HepG2 (cell line): ENCODE results near the gene ZNF888. TPM values are rescaled to one million over a fixed set of nuclear protein-coding genes. Genes with fewer than 3 reads are reported as not detected.
A peak's percentile ranks its signal among the peaks of the same experiment; 100 is the strongest.

ENCODE experiments used
- ARNTL ChIP-seq: sonication (generic); formaldehyde crosslinking; IDR thresholded peaks from 2 replicates; pipeline ENCODE4 v1.4.0; 2020; ENCODE audit warnings: mild to moderate bottlenecking, missing genetic modification reagents
- DNMT3B ChIP-seq: conservative IDR thresholded peaks from 2 replicates; pipeline ENCODE4 v1.6.1; 2016; ENCODE audit warnings: missing biosample characterization, control low read depth
- HNRNPLL ChIP-seq: fragments of 200-400 bp; formaldehyde crosslinking; IDR thresholded peaks from 2 replicates; pipeline ENCODE4 v1.6.1; 2017; ENCODE audit warnings: mild to moderate bottlenecking, low read depth, low read length; ENCODE audit not compliant: poor library complexity, severe bottlenecking
- NFIC ChIP-seq: IDR thresholded peaks from 2 replicates; pipeline ENCODE4 v1.6.1; 2012; ENCODE audit warnings: mild to moderate bottlenecking, low read length, inconsistent platforms
- REST ChIP-seq, 2 experiments: IDR thresholded peaks; 2 replicates each; pipeline ENCODE4 v1.6.1; 2011 to 2012; ENCODE audit warnings: low read length in 2 of 2, borderline replicate concordance in 1 of 2, low read depth in 1 of 2, mild to moderate bottlenecking in 1 of 2, moderate library complexity in 1 of 2
- SMAD9 ChIP-seq: sonication (generic); formaldehyde crosslinking; IDR thresholded peaks from 2 replicates; pipeline ENCODE4 v1.5.1; 2020; ENCODE audit warnings: mild to moderate bottlenecking, missing genetic modification reagents
- SRSF4 ChIP-seq: fragments of 200-400 bp; formaldehyde crosslinking; IDR thresholded peaks from one replicate; pipeline ENCODE4 v1.6.1; 2018; ENCODE audit warnings: mild to moderate bottlenecking, low read depth, low read length, moderate library complexity; ENCODE audit not compliant: poor library complexity, severe bottlenecking
- SRY ChIP-seq: sonication (generic); formaldehyde crosslinking; IDR thresholded peaks from 2 replicates; pipeline ENCODE4 v1.8.0; 2022; ENCODE audit warnings: mild to moderate bottlenecking, missing genetic modification reagents
- TBX3 ChIP-seq: fragments of 450-650 bp; IDR thresholded peaks from 2 replicates; pipeline ENCODE4 v1.6.1; 2017; ENCODE audit warnings: antibody characterized with exemption, mild to moderate bottlenecking, inconsistent platforms, borderline replicate concordance
- TCF7 ChIP-seq: sonication (generic); IDR thresholded peaks from 2 replicates; pipeline ENCODE4 v1.6.1; 2016; ENCODE audit warnings: antibody characterized with exemption, low read depth
- ZNF512 ChIP-seq: sonication (generic); formaldehyde crosslinking; IDR thresholded peaks from 2 replicates; pipeline ENCODE4 v1.4.0; 2020; ENCODE audit warnings: mild to moderate bottlenecking, missing genetic modification reagents
- ZNF607 ChIP-seq: sonication (generic); formaldehyde crosslinking; IDR thresholded peaks from 2 replicates; pipeline ENCODE4 v1.5.1; 2020; ENCODE audit warnings: missing genetic modification reagents, mild to moderate bottlenecking, borderline replicate concordance
- polyA plus RNA-seq, 8 experiments: library from polyadenylated mRNA; depleted of rRNA in 3 of 8; stranded (reverse) in 7 of 8; unstranded in 1 of 8; fragments of >200 nt; fragmentation: Illumina TruSeq in 4 of 8; extraction: Trizol in 4 of 8; gene quantifications; 2 replicates each; pipeline versions ENCODE4 v1.2.1 to v1.2.3, GENCODE V29; 2011 to 2016; ENCODE audit warnings: low read depth in 4 of 8, missing spikeins in 1 of 8, mixed read lengths in 1 of 8; ENCODE audit not compliant: insufficient read depth in 1 of 8
- total RNA-seq, 5 experiments: library from RNA; depleted of rRNA; stranded (reverse); fragments of >200 nt; fragmentation: Illumina TruSeq; extraction: Trizol; gene quantifications; 2 replicates each; pipeline ENCODE4 v1.2.3, GENCODE V29; 2016; ENCODE audit warnings: low read depth in 1 of 5
- TF ChIP-seq, protein P1 (sequence below): sonication (generic); formaldehyde crosslinking; IDR thresholded peaks from 2 replicates; pipeline ENCODE4 v1.4.0; 2020; ENCODE audit warnings: missing genetic modification reagents
- TF ChIP-seq, protein P2 (sequence below), 2 experiments: sonication (generic) in 1 of 2; formaldehyde crosslinking in 1 of 2; IDR thresholded peaks; 2 replicates each; pipeline versions ENCODE4 v1.4.0 to v1.6.1; 2016 to 2020; ENCODE audit warnings: borderline replicate concordance in 1 of 2, low read depth in 1 of 2, mild to moderate bottlenecking in 1 of 2, missing genetic modification reagents in 1 of 2

The ZNF888 gene
- total and polyA plus RNA-seq, 2 of the 13 experiments (the other 11 are each of a cell fraction or from before 2014, with no cell fraction given) = 1.7 to 7.6 TPM

DNA sequence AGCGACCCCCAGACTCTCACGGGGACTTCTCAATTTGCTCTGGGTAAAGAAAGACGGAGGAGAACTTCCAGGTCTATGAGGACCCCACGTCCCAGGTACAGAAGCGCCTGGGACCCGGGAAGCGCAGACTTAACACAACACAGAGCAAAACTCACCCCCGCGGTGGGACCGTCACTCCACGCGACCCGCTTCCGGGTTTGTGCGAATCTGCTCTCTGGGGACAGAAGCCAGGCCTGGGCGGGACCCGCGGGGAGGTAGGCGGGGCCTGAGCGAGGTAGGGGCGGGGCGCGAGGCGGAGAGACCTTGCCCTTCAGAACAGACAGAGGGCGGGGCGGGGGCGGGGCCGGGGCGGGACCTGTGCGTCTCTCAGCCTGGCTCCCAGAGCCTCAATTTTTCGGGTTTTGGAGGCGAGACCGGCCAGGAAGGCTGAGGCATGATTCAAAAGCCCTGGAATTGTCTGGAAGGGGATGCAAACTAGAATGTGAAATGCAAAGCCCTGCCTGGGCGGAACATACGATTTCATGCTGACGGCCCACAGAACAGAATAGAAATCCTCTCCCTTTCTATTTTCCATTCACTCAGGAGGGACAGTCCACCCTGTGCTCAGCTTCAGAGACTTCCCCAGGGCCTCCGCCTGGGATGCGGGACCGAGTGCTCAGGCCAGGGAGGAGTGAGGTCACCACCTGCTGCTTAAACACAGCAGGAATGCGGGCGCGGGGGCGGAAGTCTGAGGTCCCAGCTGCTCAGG lies 19.3 kb upstream of the ZNF888 start (continued):
- TF ChIP-seq ZNF512 (CRISPR knock-in tag) (no peak), TCF7 (no peak), NFIC (no peak), SRSF4 (no peak), ARNTL (CRISPR knock-in tag) (no peak), SMAD9 (CRISPR knock-in tag) (no peak), ZNF607 (CRISPR knock-in tag) (peak; percentile 54; the same call in 1 of the 2 replicates), HNRNPLL (peak; percentile 11), TBX3 (no peak), SRY (CRISPR knock-in tag) (no peak), DNMT3B (CRISPR knock-in tag) (0 out of 2 replicates have a peak, but pooled peaks have one; percentile 35), REST (IDR thresholded peaks at IDR 0.05; ENCODE audit: borderline replicate concordance in 1 of 2, low read depth in 1 of 2, low read length in 2 of 2) (no peak)
- TF ChIP-seq, protein P1, sequence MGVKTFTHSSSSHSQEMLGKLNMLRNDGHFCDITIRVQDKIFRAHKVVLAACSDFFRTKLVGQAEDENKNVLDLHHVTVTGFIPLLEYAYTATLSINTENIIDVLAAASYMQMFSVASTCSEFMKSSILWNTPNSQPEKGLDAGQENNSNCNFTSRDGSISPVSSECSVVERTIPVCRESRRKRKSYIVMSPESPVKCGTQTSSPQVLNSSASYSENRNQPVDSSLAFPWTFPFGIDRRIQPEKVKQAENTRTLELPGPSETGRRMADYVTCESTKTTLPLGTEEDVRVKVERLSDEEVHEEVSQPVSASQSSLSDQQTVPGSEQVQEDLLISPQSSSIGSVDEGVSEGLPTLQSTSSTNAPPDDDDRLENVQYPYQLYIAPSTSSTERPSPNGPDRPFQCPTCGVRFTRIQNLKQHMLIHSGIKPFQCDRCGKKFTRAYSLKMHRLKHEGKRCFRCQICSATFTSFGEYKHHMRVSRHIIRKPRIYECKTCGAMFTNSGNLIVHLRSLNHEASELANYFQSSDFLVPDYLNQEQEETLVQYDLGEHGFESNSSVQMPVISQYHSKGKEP (CRISPR knock-in tag) = no peak
- TF ChIP-seq, protein P2, sequence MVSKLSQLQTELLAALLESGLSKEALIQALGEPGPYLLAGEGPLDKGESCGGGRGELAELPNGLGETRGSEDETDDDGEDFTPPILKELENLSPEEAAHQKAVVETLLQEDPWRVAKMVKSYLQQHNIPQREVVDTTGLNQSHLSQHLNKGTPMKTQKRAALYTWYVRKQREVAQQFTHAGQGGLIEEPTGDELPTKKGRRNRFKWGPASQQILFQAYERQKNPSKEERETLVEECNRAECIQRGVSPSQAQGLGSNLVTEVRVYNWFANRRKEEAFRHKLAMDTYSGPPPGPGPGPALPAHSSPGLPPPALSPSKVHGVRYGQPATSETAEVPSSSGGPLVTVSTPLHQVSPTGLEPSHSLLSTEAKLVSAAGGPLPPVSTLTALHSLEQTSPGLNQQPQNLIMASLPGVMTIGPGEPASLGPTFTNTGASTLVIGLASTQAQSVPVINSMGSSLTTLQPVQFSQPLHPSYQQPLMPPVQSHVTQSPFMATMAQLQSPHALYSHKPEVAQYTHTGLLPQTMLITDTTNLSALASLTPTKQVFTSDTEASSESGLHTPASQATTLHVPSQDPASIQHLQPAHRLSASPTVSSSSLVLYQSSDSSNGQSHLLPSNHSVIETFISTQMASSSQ (IDR thresholded peaks at IDR 0.05; ENCODE audit: low read depth) = no peak
- TF ChIP-seq, protein P2 (CRISPR knock-in tag; IDR thresholded peaks at IDR 0.05; ENCODE audit: borderline replicate concordance) = no peak
